Trophoblast cell (in vitro differentiated cells and primary cell): ENCODE measurements around the gene TADA3.

ENCODE experiments used
- DNase-seq, 2 donors: peaks; one replicate each; pipeline ENCODE4 v3.0.0-alpha.2; 2016
- H2AFZ ChIP-seq: 2 replicates; pipeline ENCODE4 v1.6.1; 2013; ENCODE audit warnings: low read length, moderate library complexity, mild to moderate bottlenecking; ENCODE audit not compliant: insufficient read depth, poor library complexity
- H2AK5ac ChIP-seq: 2 replicates; pipeline ENCODE4 v1.6.1; 2013; ENCODE audit warnings: mild to moderate bottlenecking, low read length
- H2BK120ac ChIP-seq: 2 replicates; pipeline ENCODE4 v1.6.1; 2013; ENCODE audit warnings: low read length, mild to moderate bottlenecking, moderate library complexity; ENCODE audit not compliant: insufficient read depth, poor library complexity
- H2BK12ac ChIP-seq: 2 replicates; pipeline ENCODE4 v1.6.1; 2013; ENCODE audit warnings: mild to moderate bottlenecking, low read length, moderate library complexity
- H2BK5ac ChIP-seq: 2 replicates; pipeline ENCODE4 v1.6.1; 2013; ENCODE audit warnings: low read length, low read depth, moderate library complexity, mild to moderate bottlenecking; ENCODE audit not compliant: poor library complexity
- H3K14ac ChIP-seq: 2 replicates; pipeline ENCODE4 v1.6.1; 2013; ENCODE audit warnings: mild to moderate bottlenecking, low read length
- H3K18ac ChIP-seq: 2 replicates; pipeline ENCODE4 v1.6.1; 2013; ENCODE audit warnings: mild to moderate bottlenecking, low read length
- H3K23ac ChIP-seq: 2 replicates; pipeline ENCODE4 v1.6.1; 2013; ENCODE audit warnings: low read length
- H3K27ac ChIP-seq: 2 replicates; pipeline ENCODE4 v1.5.1; 2013; ENCODE audit warnings: low read depth, mild to moderate bottlenecking, inconsistent platforms, low read length, moderate library complexity
- H3K27me3 ChIP-seq: 2 replicates; pipeline ENCODE4 v1.6.1; 2013; ENCODE audit warnings: inconsistent platforms, mild to moderate bottlenecking, low read length, moderate library complexity; ENCODE audit not compliant: insufficient read depth
- H3K36me3 ChIP-seq, 2 experiments: 1 replicate in 1 of 2; 2 replicates in 1 of 2; pipeline ENCODE4 v1.6.1; 2013; ENCODE audit warnings: low read length in 2 of 2, mild to moderate bottlenecking in 2 of 2, moderate library complexity in 1 of 2; ENCODE audit not compliant: insufficient read depth in 2 of 2, control insufficient read depth in 1 of 2
- H3K4ac ChIP-seq: 2 replicates; pipeline ENCODE4 v1.6.1; 2013; ENCODE audit warnings: low read depth, mild to moderate bottlenecking, low read length, moderate library complexity
- H3K4me1 ChIP-seq, 2 experiments: 1 replicate in 1 of 2; 2 replicates in 1 of 2; pipeline ENCODE4 v1.6.1; 2013; ENCODE audit warnings: low read length in 2 of 2, mild to moderate bottlenecking in 2 of 2, moderate library complexity in 1 of 2; ENCODE audit not compliant: insufficient read depth in 2 of 2, control insufficient read depth in 1 of 2
- H3K4me2 ChIP-seq: 2 replicates; pipeline ENCODE4 v1.6.1; 2013; ENCODE audit warnings: inconsistent platforms, mild to moderate bottlenecking, low read length, moderate library complexity
- H3K4me3 ChIP-seq: 2 replicates; pipeline ENCODE4 v1.5.1; 2013; ENCODE audit warnings: mild to moderate bottlenecking, low read depth, low read length, inconsistent platforms
- H3K79me1 ChIP-seq: one replicate; pipeline ENCODE4 v1.6.1; 2013; ENCODE audit warnings: low read length
- H3K79me2 ChIP-seq: 2 replicates; pipeline ENCODE4 v1.6.1; 2013; ENCODE audit warnings: low read length, mild to moderate bottlenecking; ENCODE audit not compliant: control insufficient read depth, insufficient read depth, poor library complexity
- H3K9ac ChIP-seq: 2 replicates; pipeline ENCODE4 v1.6.1; 2013; ENCODE audit warnings: mild to moderate bottlenecking, low read length
- H3K9me3 ChIP-seq: 2 replicates; pipeline ENCODE4 v1.6.1; 2013; ENCODE audit warnings: low read depth, mild to moderate bottlenecking, control low read depth, inconsistent platforms, low read length; ENCODE audit not compliant: insufficient read depth
- H4K12ac ChIP-seq: 2 replicates; pipeline ENCODE4 v1.6.1; 2013; ENCODE audit warnings: low read depth, mild to moderate bottlenecking, low read length, moderate library complexity
- H4K8ac ChIP-seq: 2 replicates; pipeline ENCODE4 v1.6.1; 2013; ENCODE audit warnings: low read depth, mild to moderate bottlenecking, low read length, moderate library complexity
- H4K91ac ChIP-seq: one replicate; pipeline ENCODE4 v1.6.1; 2013; ENCODE audit warnings: low read depth, mild to moderate bottlenecking, low read length, moderate library complexity
- WGBS: extraction: QIAGEN DNeasy Blood & Tissue Kit; methylation state at CpG from one replicate; pipeline ENCODE4 v1.1.7; 2013; ENCODE audit warnings: missing lambda C conversion rate; ENCODE audit not compliant: insufficient read length, insufficient coverage; ENCODE audit errors: extremely low coverage; 5-methylcytosine and 5-hydroxymethylcytosine counted together

Gene TADA3

DNA sequence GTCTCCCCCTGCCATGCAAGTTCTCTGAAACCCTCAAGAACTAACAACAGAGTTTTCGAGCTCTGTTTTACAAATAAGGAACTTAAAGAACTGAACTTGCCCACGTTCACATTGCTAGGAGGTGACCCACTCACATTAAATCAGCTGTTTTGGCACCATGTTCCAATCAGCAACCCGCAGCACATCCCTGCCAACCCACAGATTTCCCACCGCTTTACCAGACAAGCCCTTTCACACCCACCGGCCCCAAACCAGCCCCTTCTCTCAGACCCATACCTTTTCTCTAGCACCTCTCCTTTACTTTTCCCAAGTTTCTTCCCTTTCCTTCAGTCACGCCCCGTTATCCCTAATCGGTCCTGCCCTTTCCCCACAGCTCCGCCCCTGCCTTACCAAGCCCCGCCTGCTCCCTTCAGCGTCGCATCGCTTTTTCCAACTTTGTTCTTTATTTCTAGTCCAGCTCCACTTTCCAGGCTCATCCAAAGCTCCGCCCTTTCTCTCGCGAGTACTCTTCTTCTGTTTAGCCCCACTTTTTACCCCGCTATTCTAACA, 61.5 kb downstream of the TADA3 start:
- H3K27me3 ChIP-seq, result no peaks in the 10 kb centered on the region
- no peak overlapping the region for H4K91ac ChIP-seq
- H4K8ac ChIP-seq, result peak overlapping the region; percentile 76
- no peak overlapping the region for H2AK5ac ChIP-seq
- peak overlapping the region; percentile 83 for H2AFZ ChIP-seq
- WGBS, result no CpG with 5 or more reads among the region's 17 CpGs
- H3K79me1 ChIP-seq, result peaks cover 9% of the 10 kb centered on the region
- no peaks in the 10 kb centered on the region for H3K9me3 ChIP-seq
- no peak overlapping the region for H3K9ac ChIP-seq
- no peak overlapping the region for H3K18ac ChIP-seq
- H4K12ac ChIP-seq, result peak overlapping the region; percentile 14
- H2BK5ac ChIP-seq, result no peak overlapping the region
- no peak overlapping the region for H3K14ac ChIP-seq
- H3K4me1 ChIP-seq, result peaks cover 8 to 10% of the 10 kb centered on the region in 2 experiments
- H3K4me3 ChIP-seq, result peak overlapping the region; percentile 62
- H3K4me2 ChIP-seq, result peak overlapping the region; percentile 65
- H2BK12ac ChIP-seq, result no peak overlapping the region
- peak overlapping the region; percentile 77 for H3K27ac ChIP-seq
- DNase-seq, result no peak
- peaks cover 17% of the 10 kb centered on the region for H3K79me2 ChIP-seq
- H3K23ac ChIP-seq, result no peak overlapping the region
- no peak overlapping the region for H3K4ac ChIP-seq
- peaks cover 12 to 17% of the 10 kb centered on the region in 2 experiments for H3K36me3 ChIP-seq
- no peak overlapping the region for H2BK120ac ChIP-seq
